HCT116 (cell line): ENCODE data around the gene C9orf72. TPM values are rescaled to one million over a fixed set of nuclear protein-coding genes. Genes with fewer than 3 reads are reported as not detected.

ENCODE experiments used
- ATAC-seq: fragments of 200-7000 bp; cut with Tn5 transposase; 2 replicates; pipeline ENCODE4 v1.9.1; 2020; ENCODE audit warnings: mild to moderate bottlenecking, moderate library complexity
- BruUV-seq: library from RNA; stranded (reverse); fragments of 400-500 nt; replicated peaks from 2 replicates; lab custom pipeline; 2021; lab: Mats Ljungman, UMichigan
- CTCF ChIA-PET: fragments of 300-600 bp; sonication (Branson Sonifier 250); formaldehyde crosslinking; loops from one replicate; lab custom pipeline; 2021; ENCODE audit warnings: antibody characterized with exemption; lab: Charles Lee
- POLR2A ChIA-PET: fragments of 300-600, 350-600 bp; sonication (Branson Sonifier 250); formaldehyde crosslinking; loops from one replicate; lab custom pipeline; 2021; ENCODE audit warnings: antibody characterized with exemption; lab: Charles Lee
- RAD21 ChIA-PET, 2 experiments: fragments of 300-600 bp; sonication (Branson Sonifier 250); formaldehyde crosslinking; loops; one replicate each; lab custom pipeline; 2023; ENCODE audit warnings: low total read pairs in 2 of 2; ENCODE audit not compliant: uncharacterized antibody in 2 of 2, unreplicated experiment in 2 of 2, low non-redundant PET in 1 of 2; lab: Charles Lee
- DNase-seq: peaks from one replicate; pipeline ENCODE4 v3.0.0-alpha.2; 2010; ENCODE audit warnings: low read depth, low spot score
- H2AFZ ChIP-seq: fragments of 200-600 bp; shearing (Covaris generic), sonication (generic); 2 replicates; pipeline ENCODE4 v1.6.1; 2017; ENCODE audit warnings: low read depth, mixed run types, mixed read lengths, antibody characterized with exemption, low read length; ENCODE audit not compliant: poor library complexity, severe bottlenecking
- H3K27ac ChIP-seq: 2 replicates; pipeline ENCODE4 v1.5.1; 2012; ENCODE audit warnings: low read depth, low read length
- H3K27me3 ChIP-seq: fragments of 200-600 bp; sonication (generic); 2 replicates; pipeline ENCODE4 v1.6.1; 2016; ENCODE audit warnings: mixed run types, low read length, mixed read lengths; ENCODE audit not compliant: insufficient read depth
- H3K36me3 ChIP-seq, 2 experiments: fragments of 200-500 bp in 1 of 2; fragments of 200-600 bp in 1 of 2; sonication (Bioruptor generic) in 1 of 2; sonication (generic) in 1 of 2; 2 replicates each; pipeline versions ENCODE4 v1.5.1 to v1.6.1; 2014 to 2016; ENCODE audit warnings: low read length in 2 of 2, inconsistent platforms in 1 of 2, mixed read lengths in 1 of 2, mixed run types in 1 of 2; ENCODE audit not compliant: insufficient read depth in 2 of 2, control insufficient read depth in 1 of 2
- H3K4me1 ChIP-seq, 2 experiments: fragments of 200-600 bp in 1 of 2; sonication (generic) in 1 of 2; 2 replicates each; pipeline versions ENCODE4 v1.5.1 to v1.6.1; 2012 to 2017; ENCODE audit warnings: low read length in 2 of 2, inconsistent platforms in 1 of 2, mild to moderate bottlenecking in 1 of 2, mixed read lengths in 1 of 2, mixed run types in 1 of 2, moderate library complexity in 1 of 2; ENCODE audit not compliant: insufficient read depth in 2 of 2, control insufficient read depth in 1 of 2
- H3K4me2 ChIP-seq: fragments of 200-600 bp; sonication (generic); 2 replicates; pipeline ENCODE4 v1.6.1; 2017; ENCODE audit warnings: mixed run types, low read length, mixed read lengths
- H3K4me3 ChIP-seq, 2 experiments: fragments of 200-600 bp in 1 of 2; sonication (generic) in 1 of 2; replicated peaks in 1 of 2; 2 replicates each; pipeline ENCODE4 v1.5.1; 2011 to 2016; ENCODE audit warnings: low read length in 2 of 2, control low read depth in 1 of 2, low read depth in 1 of 2, mild to moderate bottlenecking in 1 of 2, mixed read lengths in 1 of 2, mixed run types in 1 of 2
- H3K79me2 ChIP-seq: fragments of 200-600 bp; sonication (generic); 2 replicates; pipeline ENCODE4 v1.6.1; 2017; ENCODE audit warnings: mild to moderate bottlenecking, mixed run types, low read length, moderate library complexity, mixed read lengths; ENCODE audit not compliant: insufficient read depth
- H3K9ac ChIP-seq: fragments of 200-600 bp; sonication (generic); 2 replicates; pipeline ENCODE4 v1.6.1; 2016; ENCODE audit warnings: low read length, mixed read lengths
- H3K9me2 ChIP-seq: fragments of 200-600 bp; sonication (generic), shearing (Covaris generic); 2 replicates; pipeline ENCODE4 v1.6.1; 2017; ENCODE audit warnings: mixed run types, mild to moderate bottlenecking, moderate library complexity; ENCODE audit not compliant: insufficient read depth
- H3K9me3 ChIP-seq, 2 experiments: fragments of 200-500 bp in 1 of 2; fragments of 200-600 bp in 1 of 2; sonication (Bioruptor generic) in 1 of 2; sonication (generic) in 1 of 2; 2 replicates each; pipeline ENCODE4 v1.6.1; 2014 to 2017; ENCODE audit warnings: low read length in 2 of 2, mixed read lengths in 2 of 2, inconsistent platforms in 1 of 2, low read depth in 1 of 2, mild to moderate bottlenecking in 1 of 2, mixed run types in 1 of 2, moderate library complexity in 1 of 2; ENCODE audit not compliant: control insufficient read depth in 1 of 2, insufficient read depth in 1 of 2
- H4K20me1 ChIP-seq: fragments of 200-600 bp; sonication (generic), shearing (Covaris generic); 2 replicates; pipeline ENCODE4 v1.6.1; 2017; ENCODE audit warnings: mixed run types, mild to moderate bottlenecking, moderate library complexity; ENCODE audit not compliant: insufficient read depth
- CBX3 ChIP-seq: IDR thresholded peaks from 2 replicates; pipeline ENCODE4 v1.6.1; 2012; ENCODE audit warnings: low read depth
- CEBPB ChIP-seq: IDR thresholded peaks from 2 replicates; pipeline ENCODE4 v1.6.1; 2012; ENCODE audit warnings: low read depth
- EGR1 ChIP-seq: IDR thresholded peaks from 2 replicates; pipeline ENCODE4 v1.6.1; 2012; ENCODE audit warnings: low read depth
- EZH2 ChIP-seq: fragments of 200-600 bp; sonication (generic); IDR thresholded peaks from 2 replicates; pipeline ENCODE4 v1.6.1; 2017; ENCODE audit warnings: antibody characterized with exemption, mixed run types
- EZH2phosphoT487 ChIP-seq: fragments of 200-600 bp; IDR thresholded peaks from 2 replicates; pipeline ENCODE4 v1.6.1; 2018; ENCODE audit warnings: antibody characterized with exemption, borderline replicate concordance
- FOSL1 ChIP-seq: IDR thresholded peaks from 2 replicates; pipeline ENCODE4 v1.6.1; 2012; ENCODE audit warnings: low read depth
- JUND ChIP-seq: IDR thresholded peaks from 2 replicates; pipeline ENCODE4 v1.6.1; 2012
- POLR2A ChIP-seq: IDR thresholded peaks from 2 replicates; pipeline ENCODE4 v1.7.0; 2011; ENCODE audit warnings: borderline replicate concordance; ENCODE audit not compliant: insufficient read depth, insufficient read length; ENCODE audit errors: extremely low read depth
- POLR2AphosphoS5 ChIP-seq: IDR thresholded peaks from 2 replicates; pipeline ENCODE4 v1.6.1; 2011; ENCODE audit warnings: mild to moderate bottlenecking, low read depth, low read length, moderate library complexity
- RAD21 ChIP-seq: IDR thresholded peaks from 2 replicates; pipeline ENCODE4 v1.6.1; 2012; ENCODE audit warnings: low read depth, mild to moderate bottlenecking
- SIN3A ChIP-seq: IDR thresholded peaks from 2 replicates; pipeline ENCODE4 v1.6.1; 2012; ENCODE audit warnings: low read depth
- SRF ChIP-seq: IDR thresholded peaks from 2 replicates; pipeline ENCODE4 v1.6.1; 2012; ENCODE audit warnings: low read depth
- TCF7L2 ChIP-seq: IDR thresholded peaks from 2 replicates; pipeline ENCODE4 v1.7.0; 2011; ENCODE audit warnings: borderline replicate concordance, inconsistent platforms; ENCODE audit not compliant: insufficient read depth, insufficient read length; ENCODE audit errors: extremely low read depth
- ZNF274 ChIP-seq: fragments of 200-500 bp; sonication (Bioruptor generic); IDR thresholded peaks from 2 replicates; pipeline ENCODE4 v1.6.1; 2014; ENCODE audit warnings: mild to moderate bottlenecking, low read depth, low read length, inconsistent platforms
- intact Hi-C: fragments of 100-400 bp; cut with micrococcal nuclease; formaldehyde crosslinking; loops from 2 replicates; pipeline ENCODE4 v1.10.0; 2022
- total RNA-seq: library from RNA; stranded (reverse); gene quantifications from one replicate; pipeline ENCODE4 v1.2.1, GENCODE V29; 2021; ENCODE audit not compliant: unreplicated experiment
- TF ChIP-seq, protein P1 (sequence below): IDR thresholded peaks from 2 replicates; pipeline ENCODE4 v1.6.1; 2012
- TF ChIP-seq, protein P2 (sequence below), 3 experiments: fragments of 200-600 bp in 1 of 3; sonication (generic) in 1 of 3; IDR thresholded peaks in 2 of 3; conservative IDR thresholded peaks in 1 of 3; 2 replicates each; pipeline ENCODE4 v1.5.1; 2012 to 2017; ENCODE audit warnings: low read depth in 2 of 3, low read length in 2 of 3, antibody characterized with exemption in 1 of 3, borderline replicate concordance in 1 of 3, control low read depth in 1 of 3, mild to moderate bottlenecking in 1 of 3, mixed read lengths in 1 of 3, mixed run types in 1 of 3, moderate library complexity in 1 of 3; ENCODE audit not compliant: insufficient read depth in 1 of 3
- TF ChIP-seq, protein P3 (sequence below): IDR thresholded peaks from 2 replicates; pipeline ENCODE4 v1.6.1; 2011; ENCODE audit warnings: mild to moderate bottlenecking, low read length, moderate library complexity; ENCODE audit not compliant: insufficient replicate concordance; ENCODE audit errors: extremely low read depth
- TF ChIP-seq, protein P4 (sequence below): IDR thresholded peaks from 2 replicates; pipeline ENCODE4 v1.6.1; 2012; ENCODE audit warnings: low read depth

C9orf72 gene
- total RNA-seq, 1 experiment from 2014 or later = 12.0 TPM

DNA sequence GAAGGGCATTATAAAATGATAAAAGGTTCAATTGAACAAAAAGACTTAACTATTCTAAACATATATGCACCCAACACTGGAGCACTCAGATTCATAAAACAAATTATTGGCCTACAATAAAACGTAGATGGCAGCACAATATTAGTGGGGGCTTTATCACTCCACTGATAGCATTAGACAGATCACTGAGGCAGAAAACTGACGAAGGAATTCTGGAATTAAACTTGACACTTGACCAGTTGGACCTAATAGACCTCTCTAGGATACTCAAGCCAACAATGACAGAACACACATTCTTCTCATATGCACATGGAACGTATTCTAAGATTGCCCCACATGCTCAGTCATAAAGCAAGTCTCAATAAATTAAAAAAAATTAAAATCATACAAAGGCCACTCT lies 18.4 kb upstream of the C9orf72 start:
- H3K27ac ChIP-seq = no peak overlapping the region
- H2AFZ ChIP-seq = no peak overlapping the region
- H3K9me3 ChIP-seq = no peaks in the 10 kb centered on the region
- TF ChIP-seq CBX3 = no peak
- no peak for TF ChIP-seq RAD21
- TF ChIP-seq, protein P1, sequence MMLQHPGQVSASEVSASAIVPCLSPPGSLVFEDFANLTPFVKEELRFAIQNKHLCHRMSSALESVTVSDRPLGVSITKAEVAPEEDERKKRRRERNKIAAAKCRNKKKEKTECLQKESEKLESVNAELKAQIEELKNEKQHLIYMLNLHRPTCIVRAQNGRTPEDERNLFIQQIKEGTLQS = no peak
- no peak for TF ChIP-seq SIN3A
- no peak for TF ChIP-seq FOSL1
- TF ChIP-seq, protein P2, sequence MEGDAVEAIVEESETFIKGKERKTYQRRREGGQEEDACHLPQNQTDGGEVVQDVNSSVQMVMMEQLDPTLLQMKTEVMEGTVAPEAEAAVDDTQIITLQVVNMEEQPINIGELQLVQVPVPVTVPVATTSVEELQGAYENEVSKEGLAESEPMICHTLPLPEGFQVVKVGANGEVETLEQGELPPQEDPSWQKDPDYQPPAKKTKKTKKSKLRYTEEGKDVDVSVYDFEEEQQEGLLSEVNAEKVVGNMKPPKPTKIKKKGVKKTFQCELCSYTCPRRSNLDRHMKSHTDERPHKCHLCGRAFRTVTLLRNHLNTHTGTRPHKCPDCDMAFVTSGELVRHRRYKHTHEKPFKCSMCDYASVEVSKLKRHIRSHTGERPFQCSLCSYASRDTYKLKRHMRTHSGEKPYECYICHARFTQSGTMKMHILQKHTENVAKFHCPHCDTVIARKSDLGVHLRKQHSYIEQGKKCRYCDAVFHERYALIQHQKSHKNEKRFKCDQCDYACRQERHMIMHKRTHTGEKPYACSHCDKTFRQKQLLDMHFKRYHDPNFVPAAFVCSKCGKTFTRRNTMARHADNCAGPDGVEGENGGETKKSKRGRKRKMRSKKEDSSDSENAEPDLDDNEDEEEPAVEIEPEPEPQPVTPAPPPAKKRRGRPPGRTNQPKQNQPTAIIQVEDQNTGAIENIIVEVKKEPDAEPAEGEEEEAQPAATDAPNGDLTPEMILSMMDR (IDR thresholded peaks at IDR 0.05 in 2 of 3, conservative IDR thresholded peaks at IDR 0.05 in 1 of 3; ENCODE audit: borderline replicate concordance in 1 of 3, insufficient read depth in 1 of 3, low read depth in 2 of 3, low read length in 2 of 3) = no peak
- TF ChIP-seq ZNF274 = no peak
- TF ChIP-seq, protein P3, sequence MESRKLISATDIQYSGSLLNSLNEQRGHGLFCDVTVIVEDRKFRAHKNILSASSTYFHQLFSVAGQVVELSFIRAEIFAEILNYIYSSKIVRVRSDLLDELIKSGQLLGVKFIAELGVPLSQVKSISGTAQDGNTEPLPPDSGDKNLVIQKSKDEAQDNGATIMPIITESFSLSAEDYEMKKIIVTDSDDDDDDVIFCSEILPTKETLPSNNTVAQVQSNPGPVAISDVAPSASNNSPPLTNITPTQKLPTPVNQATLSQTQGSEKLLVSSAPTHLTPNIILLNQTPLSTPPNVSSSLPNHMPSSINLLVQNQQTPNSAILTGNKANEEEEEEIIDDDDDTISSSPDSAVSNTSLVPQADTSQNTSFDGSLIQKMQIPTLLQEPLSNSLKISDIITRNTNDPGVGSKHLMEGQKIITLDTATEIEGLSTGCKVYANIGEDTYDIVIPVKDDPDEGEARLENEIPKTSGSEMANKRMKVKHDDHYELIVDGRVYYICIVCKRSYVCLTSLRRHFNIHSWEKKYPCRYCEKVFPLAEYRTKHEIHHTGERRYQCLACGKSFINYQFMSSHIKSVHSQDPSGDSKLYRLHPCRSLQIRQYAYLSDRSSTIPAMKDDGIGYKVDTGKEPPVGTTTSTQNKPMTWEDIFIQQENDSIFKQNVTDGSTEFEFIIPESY = no peak
- TF ChIP-seq EZH2phosphoT487 = no peak
- no peak for TF ChIP-seq EZH2
- TF ChIP-seq POLR2AphosphoS5 = no peak
- TF ChIP-seq TCF7L2 = no peak
- no peak for TF ChIP-seq SRF
- TF ChIP-seq JUND = no peak
- no peak for TF ChIP-seq EGR1
- TF ChIP-seq POLR2A = no peak
- no peak for TF ChIP-seq CEBPB
- TF ChIP-seq, protein P4, sequence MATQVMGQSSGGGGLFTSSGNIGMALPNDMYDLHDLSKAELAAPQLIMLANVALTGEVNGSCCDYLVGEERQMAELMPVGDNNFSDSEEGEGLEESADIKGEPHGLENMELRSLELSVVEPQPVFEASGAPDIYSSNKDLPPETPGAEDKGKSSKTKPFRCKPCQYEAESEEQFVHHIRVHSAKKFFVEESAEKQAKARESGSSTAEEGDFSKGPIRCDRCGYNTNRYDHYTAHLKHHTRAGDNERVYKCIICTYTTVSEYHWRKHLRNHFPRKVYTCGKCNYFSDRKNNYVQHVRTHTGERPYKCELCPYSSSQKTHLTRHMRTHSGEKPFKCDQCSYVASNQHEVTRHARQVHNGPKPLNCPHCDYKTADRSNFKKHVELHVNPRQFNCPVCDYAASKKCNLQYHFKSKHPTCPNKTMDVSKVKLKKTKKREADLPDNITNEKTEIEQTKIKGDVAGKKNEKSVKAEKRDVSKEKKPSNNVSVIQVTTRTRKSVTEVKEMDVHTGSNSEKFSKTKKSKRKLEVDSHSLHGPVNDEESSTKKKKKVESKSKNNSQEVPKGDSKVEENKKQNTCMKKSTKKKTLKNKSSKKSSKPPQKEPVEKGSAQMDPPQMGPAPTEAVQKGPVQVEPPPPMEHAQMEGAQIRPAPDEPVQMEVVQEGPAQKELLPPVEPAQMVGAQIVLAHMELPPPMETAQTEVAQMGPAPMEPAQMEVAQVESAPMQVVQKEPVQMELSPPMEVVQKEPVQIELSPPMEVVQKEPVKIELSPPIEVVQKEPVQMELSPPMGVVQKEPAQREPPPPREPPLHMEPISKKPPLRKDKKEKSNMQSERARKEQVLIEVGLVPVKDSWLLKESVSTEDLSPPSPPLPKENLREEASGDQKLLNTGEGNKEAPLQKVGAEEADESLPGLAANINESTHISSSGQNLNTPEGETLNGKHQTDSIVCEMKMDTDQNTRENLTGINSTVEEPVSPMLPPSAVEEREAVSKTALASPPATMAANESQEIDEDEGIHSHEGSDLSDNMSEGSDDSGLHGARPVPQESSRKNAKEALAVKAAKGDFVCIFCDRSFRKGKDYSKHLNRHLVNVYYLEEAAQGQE = no peak
- ChIA-PET CTCF (no interaction called here), RAD21 (no interaction called here), POLR2A (no interaction called here)
- DNase-seq = no peak
- H3K9ac ChIP-seq = no peak overlapping the region
- H3K4me2 ChIP-seq = no peak overlapping the region
- no TSS peak for BruUV-seq
- ATAC-seq = no peak
- H3K4me3 ChIP-seq = no peak overlapping the region
- no peaks in the 10 kb centered on the region for H3K36me3 ChIP-seq
- H4K20me1 ChIP-seq = no peaks in the 10 kb centered on the region
- intact Hi-C loops = no loop called here
- peaks cover 29% of the 10 kb centered on the region for H3K27me3 ChIP-seq
- H3K79me2 ChIP-seq = no peaks in the 10 kb centered on the region
- H3K4me1 ChIP-seq = no peaks in the 10 kb centered on the region
- H3K9me2 ChIP-seq = no peaks in the 10 kb centered on the region
